ENCODE data around the gene MGMT.

The MGMT gene

DNA sequence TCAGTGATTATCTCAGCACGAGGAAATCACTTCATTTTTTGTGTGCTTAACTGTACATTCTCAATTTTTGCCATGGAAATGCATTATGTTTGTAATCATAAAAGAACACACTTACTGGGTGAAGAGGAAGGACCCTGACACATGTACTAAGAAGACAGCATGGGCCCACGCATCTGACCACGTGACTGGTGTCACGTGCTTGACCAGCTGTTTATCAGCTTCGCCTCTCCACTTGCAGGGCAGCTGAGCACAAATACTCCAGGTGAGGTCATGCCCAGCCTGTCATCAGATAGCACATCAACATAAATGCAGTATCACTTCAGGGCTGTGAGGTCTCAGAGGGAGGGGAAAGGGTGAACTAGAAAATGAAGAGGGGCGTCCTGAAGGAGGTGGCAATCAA is 317.2 kb downstream of the MGMT start:
- no peak for DNase-seq

DNA sequence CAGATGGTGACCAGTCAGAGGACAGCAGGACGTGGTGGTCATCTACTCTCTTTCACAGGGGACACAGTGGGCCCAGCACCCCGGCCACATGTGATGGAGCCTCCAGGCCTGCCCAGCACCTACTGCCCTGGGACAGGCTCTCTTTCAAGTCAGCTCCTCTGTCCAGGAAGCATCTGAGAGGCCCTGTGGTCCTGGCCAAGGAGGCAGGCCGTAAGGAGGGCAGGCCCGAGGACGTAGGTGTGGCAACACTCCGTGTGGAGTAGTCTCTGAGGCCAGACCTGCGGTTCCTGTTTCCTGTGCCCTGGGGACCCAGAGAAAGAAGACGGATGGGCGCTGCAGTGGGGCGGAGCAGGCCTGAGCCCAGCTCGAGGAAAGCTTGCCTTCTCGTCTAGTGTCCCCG is 317.9 kb downstream of the MGMT start:
- DNase-seq, result no peak

DNA sequence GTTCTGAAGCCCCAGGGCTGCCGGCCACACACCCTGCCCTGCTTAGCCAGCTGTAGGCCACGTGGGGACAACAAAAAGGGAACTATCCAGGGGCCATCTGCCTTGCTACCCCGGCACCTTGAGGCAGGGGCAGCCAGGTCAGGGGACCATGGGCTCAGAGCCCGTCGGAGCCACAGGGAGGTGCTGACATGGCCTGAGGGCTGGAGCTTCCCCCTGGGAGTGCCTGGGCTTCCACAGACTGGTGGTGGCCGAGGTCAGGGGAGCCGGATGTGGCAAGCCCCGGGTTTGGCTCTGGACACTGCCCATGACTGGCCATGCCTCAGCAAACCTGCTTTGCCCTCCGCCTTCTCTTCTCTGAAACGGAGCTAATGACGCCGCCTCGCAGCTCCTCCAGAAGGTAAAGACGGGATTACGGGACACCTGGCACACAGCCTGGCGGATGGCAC is 318.5 kb downstream of the MGMT start:
- no peak for DNase-seq

DNA sequence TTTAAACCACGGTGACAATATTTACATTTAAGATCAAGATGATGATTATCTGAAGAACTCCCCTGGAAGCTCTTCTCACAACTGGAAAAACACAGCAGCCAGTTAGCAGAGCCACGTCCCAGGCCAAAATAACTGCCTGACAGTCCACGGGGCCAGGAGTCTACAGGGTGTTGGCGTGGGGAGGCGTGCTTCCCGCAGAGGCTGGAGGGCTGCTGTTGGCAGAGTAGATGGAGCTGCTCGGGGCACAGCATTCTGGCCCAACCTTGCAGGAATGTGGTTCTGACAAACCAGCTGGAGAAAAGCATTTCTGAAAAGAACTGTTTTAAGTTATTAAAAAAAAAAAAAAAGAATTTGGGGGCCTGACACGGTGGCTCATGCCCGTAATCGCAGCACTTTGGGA is 319.2 kb downstream of the MGMT start:
- DNase-seq, result no peak

DNA sequence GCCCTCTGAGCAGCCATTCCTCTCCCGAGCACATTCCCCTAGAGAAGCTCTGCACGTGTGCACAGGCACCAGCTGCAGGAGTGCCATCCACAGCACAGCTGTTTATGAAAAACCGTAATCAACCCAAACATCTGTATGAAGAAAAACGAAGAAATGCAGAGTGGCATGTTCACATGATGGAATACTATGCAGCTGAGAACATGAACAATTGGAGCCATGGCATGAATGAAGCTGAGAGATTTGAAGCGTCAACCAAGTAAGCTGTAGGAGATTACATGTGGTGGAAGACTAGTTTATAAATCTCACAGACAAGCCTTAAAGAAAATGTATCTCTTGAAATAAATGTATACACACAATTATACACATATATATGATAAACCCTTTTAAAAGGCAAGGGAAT is 320.5 kb downstream of the MGMT start:
- no peak for DNase-seq

DNA sequence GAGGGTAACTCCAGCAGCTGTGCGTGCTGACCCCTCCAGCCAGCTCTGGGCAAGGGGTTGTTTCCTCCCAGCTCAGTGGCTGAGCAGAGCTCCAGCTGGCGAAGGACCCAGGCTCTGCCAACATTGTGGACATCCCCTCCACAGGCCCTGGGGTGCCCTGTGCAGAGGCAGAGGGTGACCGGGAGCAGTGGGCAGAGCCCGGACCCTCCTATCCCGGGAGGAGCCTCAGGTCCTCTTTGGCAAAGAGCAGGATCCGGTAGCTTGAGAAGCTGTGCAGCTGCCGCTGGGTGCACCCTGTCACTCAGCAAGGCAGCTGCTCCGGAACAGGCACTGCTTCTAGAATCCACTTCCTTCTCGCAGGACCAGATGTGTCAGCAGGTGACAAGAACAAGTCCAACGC is 321.2 kb downstream of the MGMT start:
- no peak for DNase-seq

DNA sequence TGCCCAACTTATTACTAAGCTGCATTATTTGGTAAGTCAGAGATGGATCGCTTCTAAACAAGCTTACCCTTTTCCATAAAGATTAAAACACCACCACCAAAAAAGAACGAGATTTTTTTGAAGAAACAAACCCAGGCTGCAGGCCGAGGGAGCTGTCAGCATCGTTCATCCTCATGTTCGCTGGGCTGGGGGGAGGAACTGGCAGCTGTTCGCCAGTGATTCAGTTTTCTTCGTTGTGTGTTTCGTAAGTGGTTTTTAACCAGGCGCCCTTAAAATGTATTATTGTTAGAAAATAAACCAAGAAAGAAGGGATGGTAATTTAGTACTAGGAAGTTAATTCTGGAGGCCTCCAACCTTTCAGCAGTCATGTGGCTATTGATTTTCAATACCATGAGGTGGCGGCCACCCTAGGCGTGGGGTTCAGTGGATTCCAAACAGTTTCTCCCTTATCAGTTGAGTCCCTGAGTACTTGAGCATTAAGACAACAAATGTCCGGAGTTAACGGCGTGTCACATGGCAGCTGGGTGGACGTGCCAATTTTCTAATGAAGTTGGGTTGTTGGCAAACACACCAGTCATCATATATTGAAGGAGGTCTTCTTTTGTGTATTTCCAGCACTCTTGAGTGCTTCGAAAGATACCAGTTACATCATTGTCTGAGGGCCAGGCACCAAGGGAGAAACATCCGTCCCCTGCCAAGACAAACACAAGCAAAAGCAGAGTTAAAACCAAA is 323.8 kb downstream of the MGMT start:
- DNase-seq, result no peak

DNA sequence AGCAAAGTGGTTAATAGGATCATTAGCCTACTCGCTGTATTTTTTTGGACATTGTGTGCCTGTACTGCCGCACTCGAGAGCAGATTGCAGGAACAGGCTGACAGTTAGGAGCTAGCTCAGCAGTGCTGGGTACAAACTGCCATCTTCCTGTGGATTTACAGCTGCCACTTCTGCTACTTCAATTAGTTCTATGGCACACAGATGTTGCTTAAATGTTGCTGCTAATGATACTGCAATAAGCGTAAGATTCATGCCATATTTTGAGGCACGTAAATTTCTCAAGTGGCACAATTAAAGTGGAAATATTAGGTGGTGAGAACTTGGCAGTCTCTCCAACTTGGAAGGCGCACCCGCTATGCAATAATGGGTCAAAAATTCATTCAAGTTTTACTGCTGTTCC is 325.1 kb downstream of the MGMT start:
- DNase-seq, result no peak

DNA sequence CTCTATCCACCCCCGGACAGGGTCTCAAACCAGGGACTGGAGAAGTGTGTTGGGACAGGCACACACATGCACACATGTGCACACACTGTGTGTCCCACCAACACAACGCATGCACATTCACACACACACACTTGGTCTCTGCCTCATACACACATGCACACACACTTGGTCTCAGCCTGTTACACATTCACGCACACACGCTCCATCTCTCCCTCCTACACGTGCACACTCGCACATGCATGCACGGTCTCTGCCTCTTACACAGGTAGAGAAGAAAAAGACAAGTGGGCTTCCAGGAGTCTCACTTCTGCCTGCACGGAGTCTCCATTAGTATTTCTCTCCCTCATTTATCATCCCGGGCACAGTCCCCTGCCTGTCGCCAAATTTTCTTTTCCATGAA is 325.8 kb downstream of the MGMT start:
- no peak for DNase-seq

DNA sequence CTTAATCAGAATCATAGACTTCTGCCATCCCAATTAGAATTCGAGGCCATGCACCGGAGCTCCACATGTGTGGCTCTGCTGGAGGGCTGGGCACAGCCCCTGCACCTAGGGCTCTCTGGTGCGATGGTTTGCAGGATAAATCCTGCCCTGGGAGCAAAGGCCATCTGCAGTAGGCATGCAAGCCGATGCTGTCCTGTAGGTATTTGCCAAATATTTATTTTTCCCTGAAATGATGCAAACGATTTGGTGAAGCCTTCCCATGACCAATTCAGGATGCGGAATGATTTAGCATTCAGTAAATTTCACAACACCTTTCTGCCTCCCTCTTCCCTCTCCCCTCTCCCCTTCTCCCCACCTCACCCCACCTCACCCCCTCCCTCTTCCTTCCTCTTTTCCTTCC is 326.4 kb downstream of the MGMT start:
- DNase-seq, result no peak

DNA sequence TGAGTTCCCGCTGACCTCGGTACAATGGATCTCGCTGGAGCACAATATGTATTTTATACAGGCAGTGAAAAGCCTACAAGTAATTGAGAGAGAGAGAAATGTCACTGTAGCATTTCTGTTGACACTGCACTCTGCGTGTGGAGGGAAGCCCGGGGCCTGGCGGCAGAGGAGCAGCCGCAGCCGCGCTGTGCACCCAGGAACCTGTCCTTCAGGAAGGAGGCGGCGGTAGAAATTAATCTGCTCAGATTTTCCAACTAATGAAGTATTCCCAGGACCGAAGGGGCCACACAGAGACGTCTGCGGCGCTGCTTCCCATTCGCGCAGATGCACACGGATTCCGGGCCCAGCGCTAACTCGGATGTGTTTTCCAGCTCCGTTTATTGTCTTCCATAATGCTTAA is 327.0 kb downstream of the MGMT start:
- no peak for DNase-seq

DNA sequence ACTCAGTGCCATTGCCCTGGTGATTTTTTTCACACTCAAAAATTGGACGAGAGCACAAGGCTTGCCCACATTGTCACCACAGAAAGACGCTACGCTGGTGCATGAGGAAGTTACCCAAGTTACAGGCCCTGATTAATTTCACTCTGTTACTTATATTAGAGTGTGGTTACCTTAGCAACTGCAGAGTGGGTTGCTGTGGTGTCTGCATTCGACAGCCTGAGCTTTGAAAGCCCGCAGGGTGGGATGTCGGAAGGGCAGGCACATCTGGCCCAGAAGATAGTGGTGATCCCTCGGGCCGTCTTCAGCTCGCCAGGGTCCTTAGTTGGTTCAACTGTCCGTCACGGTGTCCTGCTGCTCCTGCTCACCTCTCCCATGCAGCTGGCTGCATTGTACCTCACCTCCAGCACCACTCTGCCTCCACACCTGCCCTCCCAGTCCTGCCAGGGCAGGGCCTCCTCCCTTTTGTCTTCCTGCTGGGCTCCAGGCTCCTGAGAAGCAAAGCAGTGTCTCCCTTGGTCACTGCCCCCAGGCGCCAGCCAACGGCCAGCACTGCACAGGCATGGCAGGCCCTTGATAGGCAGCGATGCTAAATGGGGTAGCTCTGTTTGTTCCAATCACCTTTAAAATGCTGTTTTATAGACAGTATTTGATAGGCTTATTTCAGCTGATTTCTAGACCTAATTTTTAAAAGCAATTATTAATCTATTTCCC is 329.8 kb downstream of the MGMT start:
- DNase-seq, result no peak

DNA sequence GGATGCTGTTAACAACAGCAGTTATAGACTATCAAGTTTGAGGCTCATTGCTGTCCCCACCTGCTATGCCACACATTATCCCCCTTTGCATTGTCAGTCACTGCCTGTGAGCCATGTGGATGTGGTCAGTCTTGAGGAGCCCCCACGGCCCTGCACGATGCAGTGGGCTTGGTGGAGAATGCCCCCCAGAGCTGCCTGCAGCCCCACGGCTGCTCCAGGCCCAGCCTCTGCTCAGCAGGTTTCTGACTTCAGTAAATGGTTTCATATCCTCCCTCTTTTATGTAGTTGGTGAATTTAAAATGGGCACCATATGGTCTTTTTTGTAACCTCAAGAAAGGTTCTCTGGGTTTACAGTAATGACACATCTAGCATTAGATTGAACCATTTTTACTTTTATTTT is 332.9 kb downstream of the MGMT start:
- no peak for DNase-seq

DNA sequence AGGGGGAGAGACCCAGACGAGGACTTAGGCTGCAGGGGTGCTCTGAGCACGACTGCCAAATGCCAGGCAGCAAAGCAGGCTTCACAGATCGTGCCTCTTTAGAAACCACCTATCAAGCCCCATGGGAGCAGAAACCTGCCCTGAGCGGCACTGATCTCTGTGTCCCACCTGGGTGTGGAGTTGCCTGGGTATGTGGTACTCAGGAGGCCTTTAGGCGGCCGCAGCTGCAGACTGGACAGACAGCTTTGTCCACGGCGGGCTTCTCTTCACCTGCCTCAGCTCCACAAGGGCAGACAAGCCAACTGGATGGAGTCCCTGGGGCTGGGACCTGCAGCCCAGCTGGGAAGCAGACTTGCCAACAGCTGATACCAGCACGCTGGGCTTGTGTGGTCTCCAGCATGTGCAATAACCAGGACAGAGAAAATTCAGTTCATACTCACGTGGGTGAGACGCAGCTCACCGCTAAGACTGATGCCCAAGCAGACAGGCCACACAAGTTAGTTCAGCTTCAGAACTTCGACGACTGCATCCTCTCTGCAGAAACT is 333.8 kb downstream of the MGMT start:
- DNase-seq, result no peak

DNA sequence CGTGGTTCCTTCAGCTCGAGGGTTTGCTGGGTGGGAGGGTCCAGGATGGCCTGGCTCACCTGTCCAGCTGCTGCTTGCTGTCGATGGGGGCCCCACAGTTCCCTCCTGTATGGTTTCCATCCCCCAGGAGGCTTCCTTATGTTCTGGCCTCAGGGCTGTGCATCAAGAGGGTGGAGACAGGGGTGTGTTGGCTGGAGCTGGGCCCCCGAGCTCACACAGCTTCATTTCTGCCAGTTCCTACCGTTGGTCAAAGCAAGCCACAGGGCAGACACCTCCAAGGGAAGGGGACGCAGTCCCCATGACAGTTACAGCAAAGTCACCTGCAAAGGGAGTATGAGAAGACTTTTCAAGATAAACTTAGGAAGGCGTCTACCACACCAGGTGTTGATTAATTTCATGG is 340.2 kb downstream of the MGMT start:
- no peak for DNase-seq

DNA sequence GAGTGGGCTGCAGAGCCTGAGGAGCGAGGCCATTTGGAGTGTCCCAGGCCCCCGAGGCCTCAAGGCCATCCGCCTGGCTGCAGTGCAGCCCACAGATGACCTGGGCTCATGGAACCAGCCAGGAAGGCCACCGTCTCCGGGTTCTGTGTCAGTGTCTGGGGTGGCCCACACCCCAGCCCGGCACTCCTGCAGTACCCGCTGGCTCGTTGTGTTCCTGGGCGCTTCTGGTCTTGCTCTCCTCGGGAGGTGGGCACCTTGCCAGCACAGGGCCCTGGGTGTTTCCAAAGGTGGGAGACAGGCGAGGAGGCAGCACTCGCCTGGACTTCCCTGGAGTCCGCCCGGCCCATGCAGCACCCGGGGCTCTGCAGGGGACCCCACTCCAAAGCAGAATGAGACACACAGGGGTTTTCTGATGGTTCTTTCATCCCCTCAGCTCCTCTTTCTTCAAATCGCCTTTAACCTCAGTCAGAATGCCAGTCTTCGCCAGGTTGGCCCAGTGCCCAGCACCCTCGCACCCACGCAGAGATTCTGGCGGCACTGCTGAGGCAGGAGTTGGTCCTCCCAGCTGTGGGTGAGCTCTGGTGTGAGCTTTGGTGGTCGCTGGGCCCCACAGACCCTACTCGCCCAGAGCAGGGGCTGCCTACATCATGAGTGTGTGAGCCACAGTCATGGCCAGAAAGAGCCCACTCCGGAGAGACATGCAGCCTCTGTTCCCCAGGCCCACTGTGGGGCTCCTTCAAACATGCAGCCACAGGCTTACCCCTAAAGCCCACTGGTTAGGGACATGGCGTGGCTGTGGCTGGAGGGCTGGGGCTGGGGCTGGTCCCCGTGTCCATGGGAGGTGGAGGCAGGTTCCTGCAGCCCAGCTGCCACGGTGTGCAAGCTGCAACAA is 341.3 kb downstream of the MGMT start:
- DNase-seq, result no peak

DNA sequence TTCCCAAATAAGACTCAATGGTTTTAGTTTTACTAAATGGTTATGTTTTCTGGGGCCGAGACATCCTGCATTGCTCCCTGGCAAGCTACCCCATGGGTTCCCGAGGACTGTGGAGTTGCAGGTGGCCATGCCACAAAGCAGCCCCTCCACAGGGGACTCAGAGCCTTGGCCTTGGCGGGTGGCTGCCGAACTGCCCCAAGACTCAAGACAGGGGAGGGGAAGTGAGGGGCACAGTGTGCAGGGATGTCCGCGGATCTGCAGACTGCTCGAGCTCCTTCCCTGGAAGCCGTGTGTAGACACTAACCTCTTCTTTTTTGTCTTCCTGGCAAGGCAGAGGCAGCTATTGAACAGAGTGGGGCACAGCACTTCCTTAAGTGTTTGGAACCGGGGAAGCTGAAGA is 342.4 kb downstream of the MGMT start:
- DNase-seq, result no peak

DNA sequence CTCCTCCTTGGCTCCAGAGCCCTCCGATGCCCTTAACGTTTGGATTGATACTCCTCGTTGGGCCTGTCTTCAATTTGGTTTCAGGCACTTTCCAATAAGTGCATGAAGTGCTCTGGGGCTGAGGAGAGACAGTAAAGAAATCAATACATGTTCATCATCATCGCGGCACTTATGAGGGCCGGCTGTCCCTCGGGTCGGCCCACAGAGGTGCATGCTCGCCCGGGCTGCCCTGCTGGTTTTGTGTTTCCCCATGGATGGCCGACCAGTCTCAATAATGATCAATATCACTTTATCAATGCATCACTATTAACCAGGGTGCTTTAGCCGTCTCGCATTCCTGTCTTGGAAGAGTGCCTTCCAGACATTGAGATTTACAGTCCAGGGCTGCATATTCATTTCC is 342.8 kb downstream of the MGMT start:
- no peak for DNase-seq

DNA sequence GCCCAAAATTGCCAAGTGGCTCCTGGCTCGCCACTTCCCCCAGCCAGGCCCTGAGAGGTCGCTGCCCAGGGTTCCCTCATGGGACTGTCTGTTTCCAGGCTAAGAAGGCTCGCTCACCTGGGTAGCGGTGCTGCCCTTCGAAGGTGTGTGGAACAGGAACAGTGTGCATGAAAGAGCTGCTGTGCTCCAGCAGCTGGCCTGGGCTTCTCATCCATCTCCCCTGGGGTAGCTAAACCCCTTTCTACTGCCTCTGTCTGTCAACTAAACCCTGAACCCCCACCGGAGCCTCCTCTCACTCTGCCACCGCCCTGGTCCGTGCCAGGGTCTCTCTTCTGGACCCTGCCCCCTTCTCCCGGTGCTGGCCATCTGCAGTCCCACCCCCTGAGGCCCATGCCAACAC is 344.2 kb downstream of the MGMT start:
- no peak for DNase-seq

DNA sequence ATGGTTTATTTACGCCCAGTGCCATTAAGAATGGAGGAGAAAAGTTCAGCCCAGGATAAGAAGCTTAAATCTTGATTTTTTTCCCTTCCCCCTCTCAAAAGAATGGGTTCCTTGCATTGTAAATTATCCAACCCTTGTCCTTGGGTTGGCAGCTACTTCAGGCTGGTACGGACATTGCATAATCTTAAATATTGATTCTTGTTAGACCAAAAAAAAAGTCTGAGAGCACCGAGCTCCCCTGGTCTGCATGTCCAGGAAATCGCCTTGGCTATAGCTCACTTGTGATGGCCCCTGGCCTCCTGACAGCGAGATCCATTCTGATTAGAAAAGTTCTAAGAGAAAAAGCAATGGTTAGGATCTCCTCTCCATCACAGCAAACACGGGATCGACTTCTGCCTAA is 345.4 kb downstream of the MGMT start:
- no peak for DNase-seq

DNA sequence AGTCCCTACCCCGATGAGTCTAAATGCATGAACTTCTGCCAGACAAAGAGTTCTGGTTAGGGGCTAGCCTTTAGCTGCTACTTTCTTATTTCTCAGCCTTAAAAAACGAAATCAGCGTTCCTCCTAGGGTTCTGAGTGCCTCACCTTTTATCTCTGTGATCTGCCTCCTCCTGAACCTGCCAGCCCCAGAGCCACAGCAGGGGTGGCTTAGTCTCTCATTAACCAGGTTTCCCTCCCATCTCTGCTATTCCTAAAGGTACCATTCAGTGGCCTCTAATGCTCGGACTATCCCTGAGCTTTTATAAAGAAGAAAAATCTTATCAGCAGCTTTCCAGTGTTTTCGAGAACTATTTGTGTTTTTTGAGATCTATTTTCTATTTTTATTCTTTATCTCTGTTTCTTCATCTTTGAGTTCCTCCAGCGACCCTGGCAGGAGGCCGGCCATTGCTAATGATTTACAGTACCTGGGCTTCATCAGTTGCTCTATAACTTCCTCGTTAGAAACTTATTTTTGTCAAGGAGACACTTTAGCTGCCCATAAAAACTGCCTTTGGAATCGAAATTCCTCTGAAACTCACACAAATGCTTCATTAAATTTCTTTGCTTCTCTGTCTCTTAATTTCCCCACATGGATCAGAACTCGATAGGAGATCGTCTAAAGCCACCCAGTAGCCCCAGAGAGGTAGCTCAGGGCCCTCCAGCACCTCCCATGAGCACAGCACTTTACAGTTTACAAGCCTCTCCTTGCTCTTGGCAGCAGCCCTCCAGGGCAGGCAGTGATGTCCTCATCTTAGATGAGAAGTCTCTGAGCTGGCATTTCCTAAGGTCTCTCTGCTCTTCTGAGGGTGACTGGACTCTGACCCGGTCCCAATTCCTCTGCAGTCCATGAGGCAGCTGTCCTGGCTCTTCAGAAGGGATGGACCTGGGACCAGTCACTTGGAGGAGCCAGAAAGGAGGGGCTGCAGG is 347.9 kb downstream of the MGMT start:
- no peak for DNase-seq

Data from activated gamma-delta T cell treated with Interleukin-2 at 50 U/mL for 16 hours (primary cell).